ENCODE measurements around the gene SPAG16.

SPAG16 gene

DNA sequence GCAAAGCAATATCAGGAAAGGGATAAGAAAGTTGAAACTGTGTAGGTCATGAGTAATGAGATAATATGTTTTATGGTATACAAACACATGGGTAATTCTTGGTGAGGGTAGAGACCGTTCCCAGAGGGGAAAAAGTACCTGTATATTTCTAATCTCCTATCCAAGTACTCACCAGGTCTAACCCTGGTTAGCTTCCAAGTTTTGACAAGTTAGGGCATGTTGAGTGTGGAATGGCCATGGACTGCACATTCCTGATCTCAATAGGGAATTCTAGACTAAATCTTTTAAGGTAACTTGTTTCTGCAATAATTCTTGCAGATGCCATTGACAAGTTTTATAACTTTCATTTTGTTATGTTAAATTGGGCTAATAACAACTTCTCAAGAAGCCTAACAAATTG, 216.6 kb downstream of the SPAG16 start:
- Histone ChIP-seq H3K36me3 (ENCODE audit: insufficient read depth, low read length) (no peaks in the 10 kb centered on the region), H3K9me3 (ENCODE audit: low read depth, low read length) (no peaks in the 10 kb centered on the region), H3K9ac (ENCODE audit: insufficient read length) (no peak overlapping the region), H3K27ac (no peak overlapping the region), H3K4me3 (no peak overlapping the region)
- TF ChIP-seq FOXP2 (optimal IDR thresholded peaks at IDR 0.05; ENCODE audit: control extremely low read depth, extremely low read length, insufficient read depth) (no peak), EZH2 (IDR thresholded peaks at IDR 0.05) (no peak), POLR2AphosphoS5 (IDR thresholded peaks at IDR 0.05; ENCODE audit: borderline replicate concordance, low read depth, low read length) (no peak)
- DNase-seq (ENCODE audit: low read depth, low spot score) = no peak

GRCh38 chr2:213524164-213524563, 239.9 kb downstream of the SPAG16 start:
- Histone ChIP-seq H3K9me3 (ENCODE audit: low read depth, low read length) (no peaks in the 10 kb centered on the region), H3K27ac (no peak overlapping the region), H3K4me3 (no peak overlapping the region), H3K36me3 (ENCODE audit: insufficient read depth, low read length) (no peaks in the 10 kb centered on the region), H3K9ac (ENCODE audit: insufficient read length) (no peak overlapping the region)
- no peak for TF ChIP-seq FOXP2 (optimal IDR thresholded peaks at IDR 0.05; ENCODE audit: control extremely low read depth, extremely low read length, insufficient read depth)
- no peak for TF ChIP-seq POLR2AphosphoS5 (IDR thresholded peaks at IDR 0.05; ENCODE audit: borderline replicate concordance, low read depth, low read length)
- no peak for TF ChIP-seq EZH2 (IDR thresholded peaks at IDR 0.05)
- DNase-seq (ENCODE audit: low read depth, low spot score) = no peak

GRCh38 chr2:213537579-213537978, 253.3 kb downstream of the SPAG16 start:
- Histone ChIP-seq H3K36me3 (ENCODE audit: insufficient read depth, low read length) (no peaks in the 10 kb centered on the region), H3K4me3 (no peak overlapping the region), H3K27ac (no peak overlapping the region), H3K9ac (ENCODE audit: insufficient read length) (no peak overlapping the region), H3K9me3 (ENCODE audit: low read depth, low read length) (no peaks in the 10 kb centered on the region)
- TF ChIP-seq EZH2 (IDR thresholded peaks at IDR 0.05) = no peak
- TF ChIP-seq FOXP2 (optimal IDR thresholded peaks at IDR 0.05; ENCODE audit: control extremely low read depth, extremely low read length, insufficient read depth) = no peak
- no peak for DNase-seq (ENCODE audit: low read depth, low spot score)

- no peaks in the 10 kb centered on the region for H3K36me3 ChIP-seq (ENCODE audit: insufficient read depth, low read length)
- no peaks in the 10 kb centered on the region for H3K9me3 ChIP-seq (ENCODE audit: low read depth, low read length)
- H3K27ac ChIP-seq = no peak overlapping the region
- no peak for DNase-seq (ENCODE audit: low read depth, low spot score)
- H3K9ac ChIP-seq (ENCODE audit: insufficient read length) = no peak overlapping the region
- no peak overlapping the region for H3K4me3 ChIP-seq
- TF ChIP-seq EZH2 (IDR thresholded peaks at IDR 0.05) (no peak), FOXP2 (optimal IDR thresholded peaks at IDR 0.05; ENCODE audit: control extremely low read depth, extremely low read length, insufficient read depth) (no peak), POLR2AphosphoS5 (IDR thresholded peaks at IDR 0.05; ENCODE audit: borderline replicate concordance, low read depth, low read length) (no peak)
These were observed 260.7 kb downstream of the SPAG16 start for GRCh38 chr2:213544940-213545339.

GRCh38 chr2:213545481-213545880, 261.2 kb downstream of the SPAG16 start:
- H3K9ac ChIP-seq (ENCODE audit: insufficient read length) = no peak overlapping the region
- TF ChIP-seq FOXP2 (optimal IDR thresholded peaks at IDR 0.05; ENCODE audit: control extremely low read depth, extremely low read length, insufficient read depth) = no peak
- no peak for TF ChIP-seq POLR2AphosphoS5 (IDR thresholded peaks at IDR 0.05; ENCODE audit: borderline replicate concordance, low read depth, low read length)
- no peak overlapping the region for H3K27ac ChIP-seq
- no peak for DNase-seq (ENCODE audit: low read depth, low spot score)
- no peaks in the 10 kb centered on the region for H3K9me3 ChIP-seq (ENCODE audit: low read depth, low read length)
- H3K4me3 ChIP-seq = no peak overlapping the region
- H3K36me3 ChIP-seq (ENCODE audit: insufficient read depth, low read length) = no peaks in the 10 kb centered on the region

- DNase-seq (ENCODE audit: low read depth, low spot score) = no peak
- no peak overlapping the region for H3K4me3 ChIP-seq
- H3K9ac ChIP-seq (ENCODE audit: insufficient read length) = no peak overlapping the region
- TF ChIP-seq EZH2 (IDR thresholded peaks at IDR 0.05) (no peak), FOXP2 (optimal IDR thresholded peaks at IDR 0.05; ENCODE audit: control extremely low read depth, extremely low read length, insufficient read depth) (no peak), POLR2AphosphoS5 (IDR thresholded peaks at IDR 0.05; ENCODE audit: borderline replicate concordance, low read depth, low read length) (no peak)
- no peaks in the 10 kb centered on the region for H3K36me3 ChIP-seq (ENCODE audit: insufficient read depth, low read length)
- no peaks in the 10 kb centered on the region for H3K9me3 ChIP-seq (ENCODE audit: low read depth, low read length)
- H3K27ac ChIP-seq = no peak overlapping the region
These were observed 261.8 kb downstream of the SPAG16 start for GRCh38 chr2:213545964-213546475.

DNA sequence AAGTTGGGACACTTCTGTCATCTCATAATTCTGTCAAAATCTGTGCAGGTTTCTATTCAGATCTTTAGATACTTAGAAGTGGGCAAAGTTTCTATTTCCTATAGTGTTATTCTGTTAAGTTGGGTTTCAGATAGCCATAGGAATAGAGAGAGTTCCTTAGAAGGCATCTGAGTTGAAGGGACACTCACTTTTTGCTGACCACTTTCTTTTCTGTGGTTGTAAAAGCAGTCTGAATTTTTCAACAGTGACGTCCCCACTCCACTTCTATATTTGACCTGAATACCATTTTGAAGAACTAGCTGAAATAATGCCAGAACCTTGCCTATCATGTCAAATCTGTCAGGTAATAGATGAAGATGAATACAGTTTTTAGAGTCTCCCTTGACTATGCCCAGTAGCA, 267.3 kb downstream of the SPAG16 start:
- Histone ChIP-seq H3K27ac (no peak overlapping the region), H3K36me3 (ENCODE audit: insufficient read depth, low read length) (no peaks in the 10 kb centered on the region), H3K4me3 (no peak overlapping the region), H3K9me3 (ENCODE audit: low read depth, low read length) (no peaks in the 10 kb centered on the region), H3K9ac (ENCODE audit: insufficient read length) (no peak overlapping the region)
- TF ChIP-seq FOXP2 (optimal IDR thresholded peaks at IDR 0.05; ENCODE audit: control extremely low read depth, extremely low read length, insufficient read depth) (no peak), POLR2AphosphoS5 (IDR thresholded peaks at IDR 0.05; ENCODE audit: borderline replicate concordance, low read depth, low read length) (no peak), EZH2 (IDR thresholded peaks at IDR 0.05) (no peak)
- DNase-seq (ENCODE audit: low read depth, low spot score) = no peak

DNA sequence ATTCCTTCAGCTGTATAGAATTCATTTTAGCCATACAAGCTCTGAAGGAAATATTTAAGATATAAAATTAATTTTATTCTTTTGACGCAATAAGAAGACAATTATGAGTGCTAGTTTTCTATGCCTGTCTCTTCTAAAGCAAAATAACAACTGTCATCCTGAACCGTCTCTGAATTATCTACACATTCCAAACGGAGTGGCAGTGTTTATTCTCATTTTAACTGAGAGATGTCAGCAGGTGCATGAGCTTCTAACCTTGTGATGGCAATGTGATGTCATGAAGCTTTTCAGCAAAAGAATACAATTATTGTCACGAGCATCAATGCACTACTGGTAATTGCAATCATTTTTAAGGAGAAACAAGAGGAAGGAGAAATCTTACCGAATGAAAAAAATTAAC, 274.8 kb downstream of the SPAG16 start:
- Histone ChIP-seq H3K27ac (no peak overlapping the region), H3K4me3 (no peak overlapping the region), H3K9ac (ENCODE audit: insufficient read length) (no peak overlapping the region), H3K36me3 (ENCODE audit: insufficient read depth, low read length) (no peaks in the 10 kb centered on the region), H3K9me3 (ENCODE audit: low read depth, low read length) (no peaks in the 10 kb centered on the region; the same call in 1 of the 2 replicates)
- no peak for TF ChIP-seq POLR2AphosphoS5 (IDR thresholded peaks at IDR 0.05; ENCODE audit: borderline replicate concordance, low read depth, low read length)
- no peak for TF ChIP-seq FOXP2 (optimal IDR thresholded peaks at IDR 0.05; ENCODE audit: control extremely low read depth, extremely low read length, insufficient read depth)
- no peak for TF ChIP-seq EZH2 (IDR thresholded peaks at IDR 0.05)
- DNase-seq (ENCODE audit: low read depth, low spot score) = no peak

GRCh38 chr2:213561759-213562158, 277.5 kb downstream of the SPAG16 start:
- Histone ChIP-seq H3K27ac (no peak overlapping the region), H3K9ac (ENCODE audit: insufficient read length) (no peak overlapping the region), H3K9me3 (ENCODE audit: low read depth, low read length) (no peaks in the 10 kb centered on the region; the same call in 1 of the 2 replicates), H3K36me3 (ENCODE audit: insufficient read depth, low read length) (no peaks in the 10 kb centered on the region), H3K4me3 (no peak overlapping the region)
- DNase-seq (ENCODE audit: low read depth, low spot score) = no peak
- TF ChIP-seq POLR2AphosphoS5 (IDR thresholded peaks at IDR 0.05; ENCODE audit: borderline replicate concordance, low read depth, low read length) (no peak), EZH2 (IDR thresholded peaks at IDR 0.05) (no peak), FOXP2 (optimal IDR thresholded peaks at IDR 0.05; ENCODE audit: control extremely low read depth, extremely low read length, insufficient read depth) (no peak)
